Subcutaneous abdominal adipose tissue (tissue), 5 donors: ENCODE measurements around the gene DPPA3.
"Not testable (repeated sequence)": the region's sequence is repeated elsewhere in the genome, so short reads cannot be mapped to it uniquely, and the experiment has no call there.

ENCODE experiments used
- H3K27ac ChIP-seq: one replicate; pipeline ENCODE4 v1.7.0; 2013; ENCODE audit warnings: low read depth, mild to moderate bottlenecking, inconsistent platforms, low read length, moderate library complexity
- H3K27me3 ChIP-seq, 5 donors: one replicate each; pipeline ENCODE4 v1.7.0; 2013; ENCODE audit warnings: low read length in 5 of 5, inconsistent platforms in 1 of 5; ENCODE audit not compliant: control insufficient read depth in 5 of 5, insufficient read depth in 4 of 5
- H3K36me3 ChIP-seq, 5 donors: one replicate each; pipeline ENCODE4 v1.7.0; 2013; ENCODE audit warnings: low read length in 5 of 5; ENCODE audit not compliant: control insufficient read depth in 5 of 5, insufficient read depth in 5 of 5
- H3K4me1 ChIP-seq, 5 donors: one replicate each; pipeline ENCODE4 v1.7.0; 2013; ENCODE audit warnings: low read length in 5 of 5, mild to moderate bottlenecking in 3 of 5, moderate library complexity in 1 of 5; ENCODE audit not compliant: control insufficient read depth in 5 of 5, insufficient read depth in 5 of 5
- H3K4me3 ChIP-seq, 5 donors: one replicate each; pipeline ENCODE4 v1.7.0; 2013; ENCODE audit warnings: low read length in 5 of 5, low read depth in 1 of 5
- H3K9ac ChIP-seq, 5 donors: one replicate each; pipeline ENCODE4 v1.7.0; 2013; ENCODE audit warnings: low read length in 5 of 5, mild to moderate bottlenecking in 4 of 5, moderate library complexity in 3 of 5
- H3K9me3 ChIP-seq, 5 donors: one replicate each; pipeline ENCODE4 v1.7.0; 2013; ENCODE audit warnings: low read length in 5 of 5; ENCODE audit not compliant: control insufficient read depth in 5 of 5
- donor health status: healthy.
- donor health status: healthy.
- donor health status: healthy.
- donor health status: healthy.
- donor health status: healthy.

DPPA3 gene

GRCh38 chr12:7723926-7724325 is 12.7 kb downstream of the DPPA3 start:
- Histone ChIP-seq H3K4me1 (peaks cover 0 to 4% (median 0%) of the 10 kb centered on the region in 5 donors), H3K36me3 (no peaks in the 10 kb centered on the region), H3K9ac (no peak overlapping the region), H3K9me3 (peaks cover 0 to 3% (median 0%) of the 10 kb centered on the region in 5 donors), H3K27ac (no peak overlapping the region), H3K27me3 (no peaks in the 10 kb centered on the region), H3K4me3 (no peak overlapping the region)

- Histone ChIP-seq H3K9me3 (peaks cover 0 to 3% (median 0%) of the 10 kb centered on the region in 5 donors), H3K27ac (no peak overlapping the region)
Measured at GRCh38 chr12:7729746-7730145, 18.5 kb downstream of the DPPA3 start.

GRCh38 chr12:7730984-7731383 is 19.8 kb downstream of the DPPA3 start:
- H3K4me3 ChIP-seq, H3K4me1 ChIP-seq, H3K9ac ChIP-seq, H3K27ac ChIP-seq, H3K9me3 ChIP-seq, H3K36me3 ChIP-seq, H3K27me3 ChIP-seq: not testable (repeated sequence)

More at GRCh38 chr12:7729746-7730145, 18.5 kb downstream of the DPPA3 start:
- H3K9ac ChIP-seq = no peak overlapping the region
- no peaks in the 10 kb centered on the region for H3K27me3 ChIP-seq
- H3K36me3 ChIP-seq = no peaks in the 10 kb centered on the region
- no peak overlapping the region for H3K4me3 ChIP-seq
- no peaks in the 10 kb centered on the region for H3K4me1 ChIP-seq

- Histone ChIP-seq H3K36me3 (no peaks in the 10 kb centered on the region), H3K9me3 (peaks cover 0 to 3% (median 0%) of the 10 kb centered on the region in 5 donors), H3K9ac (no peak overlapping the region), H3K27ac (no peak overlapping the region), H3K4me3 (no peak overlapping the region), H3K4me1 (no peaks in the 10 kb centered on the region), H3K27me3 (no peaks in the 10 kb centered on the region)
Measured at GRCh38 chr12:7731486-7731885, 20.3 kb downstream of the DPPA3 start.

GRCh38 chr12:7732993-7733392 is 21.8 kb downstream of the DPPA3 start:
- Histone ChIP-seq H3K9ac (no peak overlapping the region), H3K4me1 (no peaks in the 10 kb centered on the region), H3K27ac (no peak overlapping the region), H3K9me3 (peaks cover 0 to under 1% (median 0%) of the 10 kb centered on the region in 5 donors), H3K27me3 (no peaks in the 10 kb centered on the region), H3K36me3 (no peaks in the 10 kb centered on the region), H3K4me3 (no peak overlapping the region)

GRCh38 chr12:7747246-7747645 is 36.0 kb downstream of the DPPA3 start, which contains the start of gene CLEC4C:
CLEC4C (minus strand) TSS chr12:7747375; CDS start chr12:7747348, 27 bp downstream.
- Histone ChIP-seq H3K4me3 (no peak within 1 kb of the TSS), H3K9me3 (peaks cover 0 to 4% (median 0%) of the 10 kb centered on the region in 5 donors), H3K36me3 (no peaks in the 10 kb centered on the region), H3K27ac (no peak within 1 kb of the TSS), H3K9ac (no peak within 1 kb of the TSS), H3K27me3 (peaks cover 0 to 5% (median 0%) of the 10 kb centered on the region in 5 donors), H3K4me1 (no peaks in the 10 kb centered on the region)

GRCh38 chr12:7748852-7749251 is 37.6 kb downstream of the DPPA3 start:
- H3K4me3 ChIP-seq = no peak overlapping the region
- no peak overlapping the region for H3K27ac ChIP-seq
- no peak overlapping the region for H3K9ac ChIP-seq
- peaks cover 0 to 5% (median 0%) of the 10 kb centered on the region in 5 donors for H3K27me3 ChIP-seq
- no peaks in the 10 kb centered on the region for H3K4me1 ChIP-seq
- H3K9me3 ChIP-seq = peaks cover 0 to 2% (median 0%) of the 10 kb centered on the region in 5 donors
- no peaks in the 10 kb centered on the region for H3K36me3 ChIP-seq

GRCh38 chr12:7749442-7749841 is 38.2 kb downstream of the DPPA3 start:
- no peaks in the 10 kb centered on the region for H3K4me1 ChIP-seq

GRCh38 chr12:7750350-7750749 is 39.1 kb downstream of the DPPA3 start:
- no peaks in the 10 kb centered on the region for H3K9me3 ChIP-seq
- H3K36me3 ChIP-seq = no peaks in the 10 kb centered on the region
- H3K27me3 ChIP-seq = peaks cover 0 to 5% (median 0%) of the 10 kb centered on the region in 5 donors
- no peak overlapping the region for H3K4me3 ChIP-seq
- H3K27ac ChIP-seq = no peak overlapping the region
- H3K4me1 ChIP-seq = no peaks in the 10 kb centered on the region
- no peak overlapping the region for H3K9ac ChIP-seq

More at GRCh38 chr12:7749442-7749841, 38.2 kb downstream of the DPPA3 start:
- H3K36me3 ChIP-seq = no peaks in the 10 kb centered on the region
- peaks cover 0 to 5% (median 0%) of the 10 kb centered on the region in 5 donors for H3K27me3 ChIP-seq
- no peak overlapping the region for H3K9ac ChIP-seq
- no peak overlapping the region for H3K4me3 ChIP-seq
- no peak overlapping the region for H3K27ac ChIP-seq
- no peaks in the 10 kb centered on the region for H3K9me3 ChIP-seq

GRCh38 chr12:7751394-7751793 is 40.2 kb downstream of the DPPA3 start:
- Histone ChIP-seq H3K27ac (no peak overlapping the region), H3K4me1 (no peaks in the 10 kb centered on the region), H3K9me3 (no peaks in the 10 kb centered on the region)

More at GRCh38 chr12:7751394-7751793, 40.2 kb downstream of the DPPA3 start:
- Histone ChIP-seq H3K9ac (no peak overlapping the region), H3K4me3 (no peak overlapping the region), H3K36me3 (no peaks in the 10 kb centered on the region), H3K27me3 (peaks cover 0 to 5% (median 0%) of the 10 kb centered on the region in 5 donors)
